HG02610 (cell line): ENCODE data around the gene PHYKPL.
"Not testable (repeated sequence)": the region's sequence is repeated elsewhere in the genome, so short reads cannot be mapped to it uniquely, and the experiment has no call there.

ENCODE experiments used
- ATAC-seq: cut with Tn5 transposase; IDR thresholded peaks from one replicate; pipeline ENCODE4 v1.9.1; 2021; ENCODE audit warnings: mild to moderate bottlenecking, moderate library complexity; ENCODE audit not compliant: unreplicated experiment

The PHYKPL gene

DNA sequence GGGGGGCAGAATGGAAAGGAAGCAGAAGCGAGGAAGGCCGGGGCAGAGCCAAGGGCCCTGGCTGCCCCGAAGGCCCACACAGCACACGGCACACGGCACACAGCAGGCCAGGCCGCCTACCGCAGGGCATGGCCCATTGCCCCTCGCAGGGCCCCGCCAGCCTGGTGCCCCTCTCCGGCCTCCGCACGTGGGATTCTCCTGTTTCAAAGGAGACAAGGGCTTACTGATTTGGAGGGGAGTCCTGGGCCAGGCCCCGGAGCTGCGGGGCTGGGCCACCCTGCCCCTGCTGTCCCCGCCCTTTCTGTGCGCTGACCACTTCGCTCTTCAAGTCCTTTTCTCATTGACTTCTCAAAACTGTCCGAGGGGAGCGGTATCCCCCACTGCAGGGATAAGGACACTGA lies 7.7 kb upstream of the PHYKPL start:
- no peak for ATAC-seq

DNA sequence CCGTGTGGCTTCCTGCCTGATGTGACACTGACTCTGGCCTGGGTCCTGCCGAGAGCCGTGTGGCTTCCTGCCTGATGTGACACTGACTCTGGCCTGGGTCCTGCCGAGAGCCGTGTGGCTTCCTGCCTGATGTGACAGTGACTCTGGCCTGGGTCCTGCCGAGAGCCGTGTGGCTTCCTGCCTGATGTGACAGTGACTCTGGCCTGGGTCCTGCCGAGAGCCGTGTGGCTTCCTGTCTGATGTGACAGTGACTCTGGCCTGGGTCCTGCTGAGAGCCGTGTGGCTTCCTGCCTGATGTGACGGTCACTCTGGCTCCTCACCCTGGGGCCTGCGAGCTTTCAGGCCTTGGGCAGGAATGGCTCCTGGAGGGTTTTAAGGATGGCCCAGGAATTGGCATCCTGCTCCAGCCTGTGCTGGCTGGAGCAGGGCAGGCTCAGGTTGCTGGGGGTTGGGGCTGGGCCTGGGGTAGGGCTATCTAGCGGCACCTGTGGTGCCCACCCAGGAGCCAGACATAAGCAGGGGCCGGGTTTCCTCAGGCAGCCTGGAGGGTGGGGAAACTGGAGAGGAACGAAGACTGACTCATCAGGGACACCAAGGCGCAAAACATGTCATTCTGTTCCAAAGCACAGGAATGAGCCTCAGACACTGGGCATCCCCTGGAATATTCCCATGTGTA lies 7.2 kb upstream of the PHYKPL start:
- not testable (repeated sequence) for ATAC-seq

DNA sequence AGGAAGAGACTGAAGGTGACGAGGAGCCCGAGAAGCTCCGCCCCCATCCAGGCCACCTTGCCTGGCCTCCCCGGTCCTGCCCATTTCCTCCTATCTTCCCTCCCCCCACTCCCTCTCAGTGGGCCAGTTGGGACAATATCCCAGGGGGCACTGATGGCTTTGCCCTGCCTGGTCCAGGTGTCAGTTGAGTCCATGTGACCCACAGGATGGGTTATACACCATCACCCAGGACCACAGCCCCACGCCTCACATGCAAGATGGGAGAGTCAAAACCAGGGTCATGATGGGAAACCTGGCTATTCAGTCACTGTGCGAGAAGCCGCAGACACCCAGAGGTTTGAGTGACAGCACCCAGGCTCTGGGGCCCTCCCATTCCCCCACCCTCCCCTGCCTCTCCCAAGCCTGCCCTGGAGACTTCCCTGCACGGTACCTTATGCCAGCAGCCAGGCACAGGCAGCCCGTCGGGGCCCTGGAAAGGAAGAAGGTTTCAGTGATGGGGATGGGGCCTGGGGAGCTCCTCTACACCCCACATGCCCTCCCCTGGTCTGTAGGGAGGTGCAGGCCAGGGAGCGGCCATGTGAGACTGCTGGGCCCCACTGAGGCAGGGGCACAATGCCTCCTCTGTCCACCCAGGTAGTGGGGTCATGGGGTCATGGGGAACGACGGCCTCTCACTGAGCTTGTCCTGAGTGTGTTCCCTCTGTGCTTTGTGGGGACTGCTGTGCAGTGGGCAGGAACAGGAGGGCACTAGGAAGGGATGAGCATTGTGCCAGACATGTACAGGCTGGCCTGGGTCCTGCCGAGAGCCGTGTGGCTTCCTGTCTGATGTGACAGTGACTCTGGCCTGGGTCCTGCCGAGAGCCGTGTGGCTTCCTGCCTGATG lies 6.3 kb upstream of the PHYKPL start:
- no peak for ATAC-seq

DNA sequence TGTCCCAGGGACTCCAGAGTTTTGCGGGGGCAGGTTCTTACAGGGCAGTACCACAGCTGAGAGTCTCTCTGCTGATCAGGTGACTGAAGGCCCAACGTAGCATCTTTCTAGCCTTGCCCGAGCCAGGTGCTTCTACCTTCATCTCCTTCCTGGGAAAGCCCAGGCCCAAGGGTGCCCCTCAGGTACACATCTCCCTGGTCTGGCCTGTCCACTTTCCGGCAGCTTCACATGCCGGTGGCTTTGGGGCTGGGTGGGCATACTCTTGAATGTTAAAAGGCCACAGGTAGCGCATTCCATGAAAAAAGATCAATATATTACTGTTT lies 5.7 kb upstream of the PHYKPL start:
- no peak for ATAC-seq

DNA sequence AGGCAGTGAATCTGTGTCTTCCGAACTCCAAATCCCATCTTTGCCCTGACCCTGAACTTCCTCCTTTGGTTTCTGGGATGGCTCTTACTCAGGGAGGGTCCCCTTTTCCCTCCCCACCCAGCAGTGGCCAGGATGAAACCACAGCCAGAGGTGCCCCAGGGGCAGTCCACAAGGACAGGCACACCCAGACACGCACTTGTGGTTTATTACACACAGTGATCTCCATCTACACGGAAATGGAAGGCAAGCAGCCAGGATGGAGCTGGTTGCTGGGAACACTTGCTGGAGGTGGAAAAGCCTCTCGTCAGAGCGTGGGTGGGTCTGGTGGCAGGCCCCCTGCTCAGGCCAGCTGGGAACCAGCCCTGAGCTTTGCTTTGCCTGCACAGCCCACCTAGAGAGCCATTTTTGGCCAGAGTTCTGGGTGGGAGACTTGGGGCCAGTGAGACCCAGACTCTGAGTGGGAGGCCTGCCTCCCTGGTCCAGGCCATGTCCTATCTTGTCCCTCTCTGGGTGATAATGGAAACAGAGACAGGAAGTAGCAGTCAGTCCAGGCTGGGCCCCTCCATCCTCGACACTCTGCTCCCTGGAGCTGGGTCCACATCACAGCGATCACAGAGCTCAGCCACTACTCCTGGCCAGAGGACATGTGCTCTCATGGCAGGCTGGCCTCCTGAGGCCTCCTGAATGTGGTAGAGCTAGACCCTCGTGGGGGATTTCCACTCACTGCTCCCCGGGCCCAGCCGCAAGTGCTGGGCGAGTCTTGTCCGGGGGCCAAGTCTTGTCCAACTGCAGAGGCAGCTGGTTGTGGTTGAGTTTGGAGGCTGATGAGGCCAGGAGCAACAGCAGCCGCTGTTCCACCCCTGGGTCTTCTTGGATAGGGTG lies 5.1 kb upstream of the PHYKPL start:
- no peak for ATAC-seq

DNA sequence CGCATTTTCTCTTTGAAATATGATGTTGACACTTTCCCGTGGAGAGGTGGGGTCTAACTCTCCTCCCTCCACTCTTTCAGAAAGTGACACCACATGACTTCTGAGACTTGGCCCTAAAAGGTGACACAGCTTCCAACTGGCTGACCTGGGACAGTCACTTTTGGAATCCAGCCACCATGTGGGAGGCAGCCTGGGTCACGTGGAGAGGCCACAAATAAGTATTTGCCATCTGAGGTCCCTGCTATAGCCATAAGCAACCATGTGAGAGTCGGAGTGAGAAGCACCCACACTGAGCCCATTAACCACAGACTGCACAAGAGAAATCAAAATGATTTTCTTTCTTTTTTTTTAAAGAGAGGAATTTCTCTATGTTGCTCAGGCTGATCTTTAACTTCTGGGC lies 4.1 kb upstream of the PHYKPL start:
- ATAC-seq = no peak

DNA sequence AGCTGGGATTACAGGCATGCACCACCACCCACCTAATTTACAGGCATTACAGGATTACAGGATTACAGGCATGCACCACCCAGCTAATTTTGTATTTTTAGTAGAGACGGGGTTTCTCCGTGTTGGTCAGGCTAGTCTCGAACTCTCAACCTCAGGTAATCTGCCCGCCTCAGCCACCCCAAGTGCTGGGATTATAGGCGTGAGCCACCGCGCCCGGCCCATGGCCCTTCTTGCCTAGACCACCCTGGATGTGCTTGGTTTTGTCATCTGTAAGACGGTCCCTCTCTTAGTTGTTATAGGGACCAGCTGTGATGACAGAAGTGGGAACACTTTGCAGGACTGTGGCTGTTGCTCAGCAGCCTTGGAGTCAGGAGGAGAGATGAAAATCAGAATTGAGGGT lies 3.5 kb upstream of the PHYKPL start:
- no peak for ATAC-seq

DNA sequence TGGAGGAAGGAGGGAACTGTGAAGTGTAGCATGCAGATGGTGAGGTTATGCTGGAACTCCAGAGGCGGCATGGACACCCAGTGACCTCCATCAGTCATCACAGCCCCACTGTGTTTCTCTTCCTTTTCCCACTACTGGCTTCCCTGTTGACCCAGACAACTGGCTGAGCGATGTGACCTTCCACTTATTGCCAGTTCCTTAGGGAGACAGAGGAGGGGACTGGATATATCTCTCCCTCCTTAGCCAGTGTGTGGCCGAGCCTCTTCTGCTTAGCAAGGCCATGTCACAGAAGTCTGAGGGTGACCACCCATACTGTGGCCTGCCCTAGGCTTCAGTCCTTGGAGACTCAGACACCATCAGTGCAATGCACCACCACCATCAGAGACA lies 3.0 kb upstream of the PHYKPL start:
- ATAC-seq = no peak

DNA sequence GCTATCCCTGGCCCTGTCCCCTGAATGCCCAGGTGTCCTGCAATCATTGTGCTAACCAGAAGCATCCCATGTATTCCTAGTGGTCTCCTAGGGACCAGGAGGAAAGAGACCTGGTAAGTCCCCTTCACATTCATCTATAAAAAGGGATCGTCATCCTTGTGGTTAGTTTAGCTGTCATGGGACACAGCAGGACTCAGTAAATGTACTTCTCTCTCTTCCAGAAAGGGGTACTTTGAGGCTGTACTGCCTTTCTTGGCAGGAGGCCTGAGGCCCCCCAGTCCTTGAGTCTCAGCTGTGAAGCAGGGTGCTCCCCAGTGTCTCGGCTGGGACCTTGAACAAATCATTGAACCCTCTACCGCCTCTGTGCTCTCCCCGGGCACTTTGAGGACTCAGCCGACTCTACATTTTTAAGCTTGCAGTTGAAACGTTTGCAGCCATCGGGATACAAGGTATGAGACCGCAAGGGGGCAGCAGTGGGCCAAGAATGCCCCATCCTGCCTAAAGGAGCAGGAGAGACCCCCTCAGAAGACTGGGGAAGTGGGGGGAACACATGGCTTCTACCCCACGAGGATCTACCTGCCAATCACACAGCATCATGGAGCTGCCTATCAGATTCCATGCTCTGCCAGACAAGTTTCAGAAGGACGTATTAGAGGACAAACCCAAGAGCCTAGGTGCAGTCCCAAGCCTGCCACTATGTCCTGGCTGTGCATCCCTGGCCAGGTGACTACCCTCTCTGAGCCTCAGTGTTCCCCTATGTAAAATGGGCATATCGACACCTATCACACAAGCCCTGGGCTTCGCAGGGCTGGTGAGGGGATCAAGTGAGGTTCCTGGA lies 2.4 kb upstream of the PHYKPL start:
- no peak for ATAC-seq

DNA sequence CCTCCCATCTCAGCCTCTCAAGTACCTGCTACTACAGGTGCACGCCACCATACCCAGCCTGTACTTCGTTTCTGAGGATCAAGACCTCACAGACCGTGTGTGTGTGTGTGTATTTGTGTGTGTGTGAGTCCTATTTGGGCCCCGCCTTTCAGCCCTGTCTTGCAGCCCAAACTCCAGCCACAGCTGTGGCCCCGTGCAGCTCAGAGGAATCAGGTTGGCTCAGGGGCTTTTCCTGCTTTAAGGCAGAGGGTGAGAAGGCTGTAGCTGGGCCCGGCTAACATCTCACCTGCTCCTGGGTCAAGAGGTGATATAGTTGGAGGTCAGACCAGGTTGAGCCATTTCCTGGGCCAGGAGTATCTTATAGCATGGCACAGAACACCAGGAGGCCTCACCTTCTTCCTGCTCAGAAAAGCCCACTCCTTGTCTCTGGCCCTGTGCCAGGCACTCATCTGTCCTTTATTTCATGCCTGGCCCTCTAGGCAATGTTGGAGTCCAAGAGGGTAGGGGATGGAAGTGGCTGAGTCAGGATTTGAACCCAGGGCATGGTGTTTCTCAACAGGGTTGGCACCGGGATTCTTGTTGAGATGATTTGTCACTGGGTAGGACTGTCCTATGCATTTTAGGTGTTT lies 1.6 kb upstream of the PHYKPL start:
- no peak for ATAC-seq

DNA sequence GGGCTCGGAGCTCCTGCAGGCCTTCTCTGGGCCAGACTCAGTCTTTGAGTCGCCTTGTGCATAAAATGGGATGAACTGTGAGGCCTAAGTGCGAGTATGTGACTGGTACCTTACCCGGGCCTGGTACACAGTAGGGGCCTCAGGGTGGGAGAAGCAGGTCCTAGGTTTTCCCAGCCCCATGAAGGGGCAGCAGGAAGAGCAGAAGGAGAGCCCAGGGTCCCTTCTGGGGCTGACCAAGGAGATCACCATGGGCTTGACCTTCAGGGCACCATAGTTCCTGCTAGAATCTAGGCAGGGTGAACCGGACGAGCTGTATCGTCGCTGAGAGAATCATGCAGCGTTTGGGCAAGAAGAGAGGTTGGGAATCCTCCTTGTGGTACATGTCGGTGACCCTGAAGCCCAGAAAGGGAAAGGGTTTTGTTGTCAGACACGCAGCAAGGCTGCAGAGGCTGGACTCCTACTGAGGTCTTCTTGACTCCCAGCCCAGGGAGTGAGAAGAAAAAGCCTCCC lies 373 bp upstream of the PHYKPL start:
- no peak for ATAC-seq

DNA sequence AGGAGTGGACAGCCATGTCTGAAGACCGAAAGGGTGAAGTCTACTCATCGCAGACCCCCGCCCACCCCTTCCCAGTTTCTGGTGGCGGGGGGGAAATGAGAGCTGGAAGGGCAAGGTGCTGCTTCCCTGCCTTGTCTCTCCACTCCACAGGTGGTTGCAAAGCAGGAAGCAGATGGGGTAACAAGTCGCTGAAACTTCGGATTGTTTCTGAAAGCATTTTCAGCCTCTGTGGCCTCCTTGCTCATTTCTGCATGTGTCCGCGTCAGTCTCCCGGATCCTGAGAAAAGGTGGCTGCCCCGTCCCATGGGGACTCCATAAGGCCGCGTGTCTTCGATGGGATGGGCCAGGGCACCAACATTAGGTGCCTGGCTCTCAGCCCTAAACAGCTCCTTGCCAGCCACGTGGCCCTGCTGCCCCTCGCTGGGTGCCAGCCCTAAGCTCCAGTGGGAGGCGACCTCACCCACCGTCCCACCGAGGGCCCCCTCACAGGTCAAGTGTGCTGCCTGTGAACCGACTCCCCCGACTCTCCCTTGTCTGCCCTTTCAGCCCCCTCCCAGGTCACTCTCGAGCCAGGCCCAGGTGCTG lies 971 bp downstream of the PHYKPL start:
- ATAC-seq = no peak

DNA sequence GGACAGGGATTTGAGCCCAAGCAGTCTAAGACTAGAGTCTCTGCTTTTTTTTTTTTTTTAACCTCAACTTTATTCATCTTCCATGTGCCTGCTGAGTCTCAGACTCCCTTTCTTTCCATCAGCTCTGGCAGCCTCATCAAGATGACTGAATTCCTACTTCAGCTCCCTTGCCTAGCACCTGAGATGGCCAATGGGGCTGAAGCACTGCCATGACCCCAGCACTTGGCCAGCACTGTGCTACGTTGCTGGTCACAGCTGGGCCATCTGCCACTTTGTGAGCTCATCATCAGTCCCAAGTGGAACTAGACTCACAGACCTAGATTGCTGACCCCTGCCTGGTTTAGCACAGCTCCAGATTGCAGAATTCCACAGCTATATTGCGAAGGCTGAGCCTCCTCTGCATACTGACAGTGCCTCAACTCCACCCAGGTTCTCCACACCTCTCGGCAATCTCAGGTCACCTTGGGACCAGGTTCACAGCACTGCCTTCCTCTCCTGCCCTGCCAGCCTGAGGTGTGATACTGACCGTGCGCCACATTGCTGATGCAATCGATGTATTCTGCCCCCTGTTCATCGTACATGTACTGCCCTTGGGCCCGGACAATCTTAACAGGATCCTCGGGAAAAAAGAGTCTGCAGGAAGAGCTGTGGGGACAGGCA lies 1.6 kb downstream of the PHYKPL start:
- no peak for ATAC-seq

DNA sequence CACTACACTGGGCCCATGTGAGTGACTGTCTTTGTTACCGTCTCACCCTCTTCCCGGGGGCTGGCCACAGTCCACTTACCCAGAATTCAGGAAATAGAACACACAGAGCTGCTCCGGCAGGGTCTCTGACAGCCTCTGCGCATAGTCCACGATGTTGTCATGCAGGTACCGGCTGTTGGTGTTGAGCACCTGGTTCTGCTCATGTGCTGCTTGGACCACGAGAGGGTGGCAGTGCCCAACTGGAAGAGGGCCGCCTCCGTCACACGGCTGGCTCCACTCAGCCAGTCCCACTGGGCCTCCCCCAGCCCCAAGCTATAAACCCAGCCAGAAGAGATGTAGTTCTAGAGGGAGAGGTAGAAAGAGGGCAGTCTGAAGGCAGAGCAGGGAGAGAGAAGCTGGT lies 2.7 kb downstream of the PHYKPL start:
- ATAC-seq = no peak

DNA sequence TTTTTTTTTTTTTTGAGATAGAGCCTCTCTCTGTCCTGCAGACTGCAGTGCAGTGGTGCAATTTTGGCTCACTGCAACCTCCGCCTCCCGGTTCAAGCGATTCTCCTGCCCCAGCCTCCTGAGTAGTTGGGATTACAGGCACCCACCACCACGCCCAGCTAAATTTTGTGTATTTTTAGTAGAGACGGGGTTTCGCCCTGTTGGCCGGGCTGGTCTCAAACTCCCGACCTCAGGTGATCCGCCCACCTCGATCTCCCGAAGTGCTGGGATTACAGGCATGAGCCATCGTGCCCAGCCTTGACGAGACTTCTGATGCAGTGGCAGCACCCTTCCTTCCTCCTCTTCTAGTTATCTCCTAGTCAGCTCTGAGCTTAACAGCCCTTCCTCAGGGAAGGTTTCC lies 3.5 kb downstream of the PHYKPL start:
- not testable (repeated sequence) for ATAC-seq

DNA sequence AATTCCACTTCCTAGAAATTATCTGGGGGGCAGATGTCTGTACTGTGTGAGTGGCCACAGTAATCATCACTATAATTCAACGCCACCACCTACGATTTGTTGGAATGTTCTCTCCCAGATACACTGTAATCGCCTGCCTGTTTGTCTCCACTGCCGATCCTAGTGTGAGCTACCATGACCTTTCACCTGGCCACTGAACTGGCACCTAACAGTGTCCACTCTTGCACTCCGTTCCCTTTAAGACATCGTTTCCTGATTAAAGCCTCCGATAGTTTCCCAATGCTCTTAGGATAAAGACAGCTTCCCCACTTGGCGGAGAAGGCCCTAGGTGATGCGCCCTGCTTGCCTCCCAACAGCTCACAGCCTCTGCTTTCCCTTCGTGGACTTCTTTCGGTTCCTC lies 4.0 kb downstream of the PHYKPL start:
- no peak for ATAC-seq

DNA sequence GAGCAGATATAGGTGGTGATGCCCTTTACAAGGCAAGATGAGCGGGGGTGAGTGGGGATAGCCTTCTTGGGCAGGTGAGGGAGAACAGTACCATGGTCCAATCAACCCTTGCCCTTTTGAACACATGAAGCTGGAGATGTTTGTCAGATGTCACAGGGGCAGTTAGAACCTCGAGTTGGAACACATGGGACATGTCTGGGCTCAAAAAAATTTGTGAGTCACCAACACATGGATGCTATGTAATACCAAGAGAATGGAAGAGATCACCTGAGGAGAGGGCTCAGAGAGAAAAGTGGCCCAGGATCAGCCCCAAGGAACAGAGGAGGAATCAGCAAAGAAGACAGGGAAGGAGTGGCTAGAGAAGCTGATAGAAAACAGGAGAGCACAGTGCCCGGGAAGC lies 4.7 kb downstream of the PHYKPL start:
- no peak for ATAC-seq

DNA sequence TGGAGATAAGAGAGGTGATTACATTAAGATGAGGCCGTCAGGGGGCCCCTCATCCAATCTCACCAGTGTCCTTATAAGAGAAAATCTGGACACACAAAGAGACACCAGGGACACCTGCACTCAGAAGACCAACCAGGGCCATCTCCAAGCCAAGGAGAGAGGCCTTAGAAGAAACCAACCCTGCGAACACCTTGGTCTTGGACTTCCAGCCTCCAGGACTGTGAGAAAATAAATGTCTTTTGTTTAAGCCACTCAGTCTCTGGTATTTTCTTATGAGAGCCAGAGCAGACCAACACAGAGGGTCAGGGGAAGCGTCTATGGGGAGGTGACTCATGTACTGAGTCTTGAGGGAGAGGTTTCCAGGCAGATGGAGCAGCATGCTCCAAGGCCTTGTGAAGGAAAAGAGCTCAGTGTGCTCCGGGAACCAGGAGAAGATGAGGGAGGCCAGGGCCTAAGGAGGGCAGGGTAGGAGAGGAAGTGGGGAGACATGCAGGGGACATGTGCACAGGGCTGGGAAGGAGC lies 5.4 kb downstream of the PHYKPL start:
- no peak for ATAC-seq

DNA sequence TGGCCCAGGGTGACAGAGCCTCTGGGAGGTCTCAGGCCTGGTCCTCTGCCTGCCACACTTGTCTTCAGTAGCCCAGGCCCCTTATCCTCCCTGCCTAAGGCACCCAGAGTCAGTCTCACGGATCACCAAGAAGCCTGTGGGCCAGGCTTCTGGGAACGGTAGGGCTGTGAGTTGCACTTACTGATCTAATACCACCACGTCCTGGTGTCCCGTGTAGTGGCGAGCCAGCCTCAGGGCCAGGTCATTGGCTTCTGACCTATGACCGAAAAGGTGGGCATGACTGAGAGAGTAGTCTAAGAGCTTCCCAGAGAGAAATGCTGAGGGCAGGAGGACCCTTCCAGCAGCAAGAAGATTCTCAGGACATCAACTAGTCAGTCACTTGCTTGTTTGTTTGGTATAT lies 7.4 kb downstream of the PHYKPL start:
- no peak for ATAC-seq
